Right lobe of liver (tissue), 6 donors: ENCODE data around the gene SH3TC2. TPM values are rescaled to one million over a fixed set of nuclear protein-coding genes. Genes with fewer than 3 reads are reported as not detected.

Experiments used
- ATAC-seq, 4 donors: fragments of 200-7000 bp; cut with Tn5 transposase; one replicate each; pipeline ENCODE4 v1.9.1; 2020; ENCODE audit warnings: mild to moderate bottlenecking in 4 of 4, moderate library complexity in 4 of 4
- DNase-seq, 3 donors: peaks; one replicate each; pipeline ENCODE4 v3.0.0-alpha.2; 2020
- H3K27ac ChIP-seq, 3 donors: fragments of 200-600 bp; one replicate each; pipeline ENCODE4 v1.8.0; 2022
- H3K27me3 ChIP-seq, 2 donors: fragments of 200-600 bp; one replicate each; pipeline ENCODE4 v1.8.0; 2022
- H3K36me3 ChIP-seq, 4 donors: fragments of 200-600 bp; sonication (generic) in 1 of 4; one replicate each; pipeline versions ENCODE4 v1.5.1 to v1.8.0; 2017 to 2022; ENCODE audit warnings: control low read depth in 1 of 4
- H3K4me1 ChIP-seq, 4 donors: fragments of 200-600 bp; sonication (generic) in 1 of 4; one replicate each; pipeline versions ENCODE4 v1.5.1 to v1.8.0; 2017 to 2022; ENCODE audit warnings: control low read depth in 1 of 4
- H3K4me3 ChIP-seq, 3 donors: fragments of 200-600 bp; one replicate each; pipeline ENCODE4 v1.8.0; 2022
- H3K9me3 ChIP-seq, 4 donors: fragments of 200-600 bp; sonication (generic) in 1 of 4; one replicate each; pipeline versions ENCODE4 v1.5.1 to v1.8.0; 2017 to 2022; ENCODE audit warnings: control low read depth in 1 of 4
- POLR2A ChIP-seq: fragments of 450-650 bp; IDR thresholded peaks from one replicate; pipeline ENCODE4 v1.6.1; 2017; ENCODE audit warnings: antibody characterized with exemption, mild to moderate bottlenecking
- WGBS: methylation state at CpG from one replicate; pipeline ENCODE4 v1.1.6; 2018; ENCODE audit warnings: low coverage, low lambda C conversion rate; ENCODE audit not compliant: insufficient coverage; ENCODE audit errors: missing lambda C conversion rate; 5-methylcytosine and 5-hydroxymethylcytosine counted together
- intact Hi-C, 2 donors: fragments of 100-400 bp; cut with DNase I; formaldehyde crosslinking; loops; one replicate each; pipeline versions ENCODE4 v1.11.2 to v1.14.1; 2022
- total RNA-seq, 6 experiments: library from RNA; depleted of rRNA in 2 of 6; stranded (reverse); fragments of >200 nt in 2 of 6; fragmentation: NEBNext Ultra II Directional in 3 of 6; extraction: Animal tissue kit (Norgen Biotek cat#: 25700) in 3 of 6; gene quantifications; one replicate each; pipeline versions ENCODE4 v1.1.0 to v1.2.4, GENCODE V29; 2016 to 2023
- TF ChIP-seq, protein P1 (sequence below), 4 donors: fragments of 200-600 bp in 3 of 4; fragments of 450-650 bp in 1 of 4; IDR thresholded peaks; one replicate each; pipeline versions ENCODE4 v1.5.1 to v1.8.0; 2016 to 2022; ENCODE audit warnings: antibody characterized with exemption in 4 of 4, mild to moderate bottlenecking in 2 of 4
- donor health status: DM: no; HTN: yes; CAD: no.
- donor health status: DM: no; HTN: no; CAD: no.
- donor health status: DM: no; HTN: no; CAD: no.
- donor health status: DM: no; HTN: yes; CAD: no.
- donor health status: DM: no; HTN: yes; CAD: no.

SH3TC2 gene
- total RNA-seq, 6 experiments from 2014 or later = 0.06 to 0.88 (median 0.53) TPM

DNA sequence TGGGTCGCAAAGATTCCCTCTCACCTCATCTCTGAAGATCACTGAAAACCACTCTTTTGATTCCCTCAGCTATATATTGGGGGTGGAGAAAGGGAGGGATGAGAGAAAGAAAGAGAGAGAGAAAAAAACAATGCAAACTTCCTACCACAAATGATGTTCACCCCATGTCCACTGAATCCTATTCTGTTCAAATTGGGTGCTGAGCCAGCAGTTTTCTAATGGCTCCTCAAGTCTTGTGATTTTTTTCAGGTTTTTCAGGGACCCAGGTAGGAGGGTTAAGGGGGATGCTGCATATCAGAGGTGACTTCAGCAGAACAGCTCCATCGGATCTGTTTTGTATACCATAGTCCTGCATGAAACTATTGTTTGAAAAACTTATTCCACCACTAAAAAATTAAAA lies 95.9 kb downstream of the SH3TC2 start:
- no peak overlapping the region for H3K27ac ChIP-seq
- ATAC-seq = no peak
- intact Hi-C loops = no loop called here
- no peak for TF ChIP-seq POLR2A
- TF ChIP-seq, protein P1, sequence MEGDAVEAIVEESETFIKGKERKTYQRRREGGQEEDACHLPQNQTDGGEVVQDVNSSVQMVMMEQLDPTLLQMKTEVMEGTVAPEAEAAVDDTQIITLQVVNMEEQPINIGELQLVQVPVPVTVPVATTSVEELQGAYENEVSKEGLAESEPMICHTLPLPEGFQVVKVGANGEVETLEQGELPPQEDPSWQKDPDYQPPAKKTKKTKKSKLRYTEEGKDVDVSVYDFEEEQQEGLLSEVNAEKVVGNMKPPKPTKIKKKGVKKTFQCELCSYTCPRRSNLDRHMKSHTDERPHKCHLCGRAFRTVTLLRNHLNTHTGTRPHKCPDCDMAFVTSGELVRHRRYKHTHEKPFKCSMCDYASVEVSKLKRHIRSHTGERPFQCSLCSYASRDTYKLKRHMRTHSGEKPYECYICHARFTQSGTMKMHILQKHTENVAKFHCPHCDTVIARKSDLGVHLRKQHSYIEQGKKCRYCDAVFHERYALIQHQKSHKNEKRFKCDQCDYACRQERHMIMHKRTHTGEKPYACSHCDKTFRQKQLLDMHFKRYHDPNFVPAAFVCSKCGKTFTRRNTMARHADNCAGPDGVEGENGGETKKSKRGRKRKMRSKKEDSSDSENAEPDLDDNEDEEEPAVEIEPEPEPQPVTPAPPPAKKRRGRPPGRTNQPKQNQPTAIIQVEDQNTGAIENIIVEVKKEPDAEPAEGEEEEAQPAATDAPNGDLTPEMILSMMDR (IDR thresholded peaks at IDR 0.05) = no peak
- H3K36me3 ChIP-seq = no peaks in the 10 kb centered on the region
- 100% methylated on average over 1 of the region's 2 CpGs for WGBS
- no peak for DNase-seq
- peaks cover 0 to 16% (median 5%) of the 10 kb centered on the region in 4 donors for H3K4me1 ChIP-seq
- H3K9me3 ChIP-seq = no peaks in the 10 kb centered on the region
- no peaks in the 10 kb centered on the region for H3K27me3 ChIP-seq
- no peak overlapping the region for H3K4me3 ChIP-seq

DNA sequence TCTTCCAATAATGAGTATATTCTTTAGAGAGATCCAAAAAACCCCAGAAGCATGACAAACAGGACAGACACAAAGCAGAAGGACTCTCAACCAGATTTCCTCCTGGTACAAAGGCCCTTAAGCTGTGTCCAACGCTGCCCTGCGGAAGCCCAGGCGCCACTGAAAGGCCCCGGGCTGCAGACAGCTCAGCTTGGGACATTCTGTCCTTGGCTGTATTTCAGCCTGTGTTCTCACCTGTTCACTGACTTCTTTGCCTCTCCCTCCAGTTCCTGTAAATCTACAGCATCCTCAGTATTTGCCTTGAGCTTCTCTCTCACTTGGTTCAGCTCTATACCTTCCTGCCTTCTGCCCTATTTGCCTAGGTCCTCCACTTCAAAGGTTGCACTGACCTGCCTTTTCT lies 96.5 kb downstream of the SH3TC2 start:
- no peak for TF ChIP-seq POLR2A
- TF ChIP-seq, protein P1 (IDR thresholded peaks at IDR 0.05) = no peak
- no peak overlapping the region for H3K27ac ChIP-seq
- intact Hi-C loops = no loop called here
- WGBS = 53% methylated on average over 4 of the region's 4 CpGs
- H3K9me3 ChIP-seq = no peaks in the 10 kb centered on the region
- ATAC-seq (no peak), DNase-seq (no peak)
- H3K27me3 ChIP-seq = no peaks in the 10 kb centered on the region
- H3K4me1 ChIP-seq = peaks cover 0 to 20% (median 7%) of the 10 kb centered on the region in 4 donors
- no peaks in the 10 kb centered on the region for H3K36me3 ChIP-seq
- H3K4me3 ChIP-seq = no peak overlapping the region

DNA sequence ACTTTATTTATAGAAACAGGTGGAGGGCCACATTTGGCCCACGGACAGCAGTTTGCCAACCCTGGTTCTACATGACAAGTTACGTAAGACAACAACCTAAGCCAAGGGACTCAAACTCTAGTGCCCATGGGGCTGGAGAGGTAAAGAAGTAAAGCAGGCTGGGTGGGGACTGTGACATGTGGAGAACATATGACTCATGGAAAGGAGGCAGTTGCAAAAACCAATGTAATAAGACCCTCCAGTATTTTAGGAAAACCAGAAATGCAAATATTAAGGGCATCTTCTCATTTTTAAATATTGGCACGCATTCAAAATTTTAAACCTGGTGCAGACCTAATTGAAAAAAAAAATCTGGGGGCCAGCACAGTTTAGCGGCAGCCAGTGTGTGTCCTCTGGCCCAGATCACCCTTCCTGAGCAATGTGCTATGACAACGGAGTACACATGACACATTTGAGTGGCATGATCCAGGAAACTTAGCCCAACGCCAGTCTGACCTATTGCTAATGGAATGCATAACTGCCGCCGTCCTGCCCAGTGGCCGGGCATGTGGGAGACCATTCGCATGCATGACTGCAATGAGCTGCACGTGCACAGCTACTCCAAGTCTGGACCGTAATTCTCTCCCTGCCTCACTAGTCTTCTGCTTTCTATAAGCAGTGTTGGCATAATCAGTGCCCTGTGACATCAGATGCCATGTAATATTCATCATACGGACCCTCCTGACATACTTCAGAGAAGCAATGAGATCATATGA lies 97.2 kb downstream of the SH3TC2 start:
- intact Hi-C loops = no loop called here
- Histone ChIP-seq H3K4me3 (no peak overlapping the region), H3K27ac (no peak overlapping the region), H3K9me3 (no peaks in the 10 kb centered on the region), H3K4me1 (peaks cover 0 to 24% (median 9%) of the 10 kb centered on the region in 4 donors), H3K27me3 (no peaks in the 10 kb centered on the region), H3K36me3 (no peaks in the 10 kb centered on the region)
- no peak for TF ChIP-seq POLR2A
- TF ChIP-seq, protein P1 (IDR thresholded peaks at IDR 0.05) = no peak
- 55% methylated on average over 6 of the region's 13 CpGs for WGBS
- peak in 2 of 4 donors; percentile 48 to 57 for ATAC-seq
- peak in 1 of 3 donors; percentile 56 for DNase-seq

DNA sequence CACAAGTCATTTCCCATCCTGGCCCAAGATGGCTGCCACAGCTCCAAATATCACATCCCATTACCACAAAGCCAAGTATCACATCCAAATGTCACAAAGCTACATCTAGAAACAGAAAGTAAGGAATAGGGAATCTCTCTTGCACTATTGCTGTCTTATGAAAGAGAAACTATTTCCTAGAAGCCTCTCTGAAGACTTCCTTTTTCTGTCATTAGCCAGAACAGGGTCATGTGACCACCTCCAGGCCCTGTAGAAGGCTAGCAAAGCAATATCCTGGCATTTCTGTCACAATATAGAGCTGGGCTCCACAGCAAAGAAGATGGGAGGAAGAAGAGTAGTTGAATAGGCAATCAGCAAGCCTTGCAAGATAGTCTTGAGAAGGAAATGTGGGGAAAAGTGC lies 99.2 kb downstream of the SH3TC2 start:
- DNase-seq = no peak

More for the DNA sequence above, 99.2 kb downstream of the SH3TC2 start:
- Histone ChIP-seq H3K27me3 (no peaks in the 10 kb centered on the region), H3K4me3 (no peak overlapping the region), H3K27ac (no peak overlapping the region), H3K36me3 (no peaks in the 10 kb centered on the region), H3K9me3 (no peaks in the 10 kb centered on the region), H3K4me1 (peaks cover 0 to 17% (median 7%) of the 10 kb centered on the region in 4 donors)
- intact Hi-C loops = no loop called here
- ATAC-seq = peak in 1 of 4 donors; percentile 12
- TF ChIP-seq, protein P1 (IDR thresholded peaks at IDR 0.05) = no peak
- no peak for TF ChIP-seq POLR2A
